Measurements from ENCODE around the gene HTR1B. TPM values are rescaled to one million over a fixed set of nuclear protein-coding genes. Genes with fewer than 3 reads are reported as not detected.

The HTR1B gene
- total and polyA plus RNA-seq, 10 of the 15 experiments (the other 5 are each of a cell fraction or from before 2014, with no cell fraction given), result 0.98 TPM; not detected in 9

GRCh38 chr6:77461796-77462195 is 1.5 kb downstream of the HTR1B start (continued):
- TF ChIP-seq IRF3 (IDR thresholded peaks at IDR 0.05) (no peak), ATF3 (IDR thresholded peaks at IDR 0.05; ENCODE audit: borderline replicate concordance, extremely low read depth, low read depth, low read length) (no peak), EED (IDR thresholded peaks at IDR 0.05; ENCODE audit: low read depth) (no peak), BMI1 (IDR thresholded peaks at IDR 0.05; ENCODE audit: borderline replicate concordance) (no peak), RELA (IDR thresholded peaks at IDR 0.05; ENCODE audit: borderline replicate concordance, partially characterized antibody) (no peak), ZNF217 (IDR thresholded peaks at IDR 0.05) (no peak)

- Histone ChIP-seq H3K79me2 (ENCODE audit: control insufficient read depth, insufficient read depth, low read length) (no peaks in the 10 kb centered on the region), H3K9me3 (replicated peaks; ENCODE audit: control insufficient read depth, insufficient read depth, low read length) (no peaks in the 10 kb centered on the region; the same call in 2 of the 3 replicates), H4K20me1 (ENCODE audit: control insufficient read depth, insufficient read depth) (no peaks in the 10 kb centered on the region), H3K36me3 (ENCODE audit: control insufficient read depth in 2 of 2, insufficient read depth in 2 of 2, low read length in 1 of 2) (no peaks in the 10 kb centered on the region), H3K4me2 (ENCODE audit: control insufficient read depth, insufficient read depth) (no peak overlapping the region), H3K27me3 (replicated peaks in 1 of 2; ENCODE audit: control insufficient read depth in 2 of 2, insufficient read depth in 2 of 2, low read length in 1 of 2) (peaks cover 9% of the 10 kb centered on the region in 2 experiments), H3K4me1 (ENCODE audit: control insufficient read depth, insufficient read depth, low read length) (no peaks in the 10 kb centered on the region), H3K4me3 (no peak overlapping the region), H3K27ac (ENCODE audit: control insufficient read depth, insufficient read depth) (no peak overlapping the region), H3K9ac (ENCODE audit: control insufficient read depth, insufficient read depth, low read length) (no peak overlapping the region), H2AFZ (ENCODE audit: control insufficient read depth, low read depth, low read length) (no peak overlapping the region)
- intact Hi-C loops (cut with micrococcal nuclease; ENCODE audit: unreplicated experiment), result loop anchor here (5.0 to 10.0 kb wide), 3 partner anchors 584 to 776 kb away; no protein-coding TSS in a partner anchor
- DNase-seq (ENCODE audit: low read depth, low spot score), result no peak
- ChIA-PET POLR2A (no interaction called here), RAD21 (ENCODE audit: unreplicated experiment) (no interaction called here), CTCF (interaction anchor here (1.6 to 1.7 kb wide), 2 partner anchors 278 to 1523 kb away, joined by 4 to 5 read pairs; no protein-coding TSS in a partner anchor), SMC1A (ENCODE audit: uncharacterized antibody, unreplicated experiment) (interaction anchor here (0.7 to 4.2 kb wide), 3 partner anchors 21 to 776 kb away, joined by 3 to 17 read pairs (median 3); no protein-coding TSS in a partner anchor)
- in situ Hi-C loops (cut with MboI), result no loop called here
- TF ChIP-seq POLR2AphosphoS5 (IDR thresholded peaks at IDR 0.05; ENCODE audit: low read length) (no peak), LARP7 (IDR thresholded peaks at IDR 0.05) (no peak), FOS (IDR thresholded peaks at IDR 0.05; ENCODE audit: borderline replicate concordance, extremely low read depth, insufficient read length) (no peak), EZH2 (IDR thresholded peaks at IDR 0.05; ENCODE audit: borderline replicate concordance, control insufficient read depth, low read depth, low read length) (no peak), EP300 (IDR thresholded peaks at IDR 0.05; ENCODE audit: borderline replicate concordance in 1 of 2, control insufficient read depth in 1 of 2, low read depth in 2 of 2, low read length in 2 of 2) (no peak)
- no peak for ATAC-seq
- 0% methylated on average over 1 of the region's 1 CpG for WGBS (ENCODE audit: insufficient coverage, insufficient replicate concordance, low lambda C conversion rate, missing lambda C conversion rate)
- no peak for FAIRE-seq
- BruUV-seq (replicated peaks), result no TSS peak
Measured at GRCh38 chr6:77458421-77458820, 4.9 kb downstream of the HTR1B start.
